GM21447 (cell line): ENCODE results near the gene PIK3CD.

ENCODE experiments used
- ATAC-seq: cut with Tn5 transposase; IDR thresholded peaks from one replicate; pipeline ENCODE4 v1.9.1; 2021; ENCODE audit not compliant: unreplicated experiment

The PIK3CD gene

DNA sequence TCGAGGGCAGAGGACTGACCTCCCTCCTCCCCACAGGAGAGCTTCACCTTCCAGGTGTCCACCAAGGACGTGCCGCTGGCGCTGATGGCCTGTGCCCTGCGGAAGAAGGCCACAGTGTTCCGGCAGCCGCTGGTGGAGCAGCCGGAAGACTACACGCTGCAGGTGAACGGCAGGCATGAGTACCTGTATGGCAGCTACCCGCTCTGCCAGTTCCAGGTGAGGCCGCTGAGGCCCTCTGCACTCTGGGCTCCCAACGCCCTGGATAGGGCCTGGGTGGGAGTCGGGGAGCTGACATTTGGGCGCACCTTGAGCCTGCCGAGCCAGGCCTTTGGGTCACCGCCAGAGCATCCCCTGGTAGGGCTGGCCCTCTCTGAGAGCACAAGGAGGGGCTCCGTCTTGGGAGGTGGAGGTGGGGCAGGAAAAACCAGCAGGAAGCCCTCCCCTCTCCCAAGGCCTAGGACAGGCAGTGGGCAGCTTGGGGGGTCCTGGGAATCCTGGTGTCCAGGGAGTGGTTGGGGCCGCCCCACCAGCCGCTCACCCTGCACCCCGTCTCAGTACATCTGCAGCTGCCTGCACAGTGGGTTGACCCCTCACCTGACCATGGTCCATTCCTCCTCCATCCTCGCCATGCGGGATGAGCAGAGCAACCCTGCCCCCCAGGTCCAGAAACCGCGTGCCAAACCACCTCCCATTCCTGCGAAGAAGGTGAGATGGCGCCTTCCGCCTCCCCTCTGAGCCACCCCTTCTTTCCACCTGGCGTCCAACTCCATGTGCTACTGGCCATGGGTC lies 65.1 kb downstream of the PIK3CD start:
- ATAC-seq = no peak

DNA sequence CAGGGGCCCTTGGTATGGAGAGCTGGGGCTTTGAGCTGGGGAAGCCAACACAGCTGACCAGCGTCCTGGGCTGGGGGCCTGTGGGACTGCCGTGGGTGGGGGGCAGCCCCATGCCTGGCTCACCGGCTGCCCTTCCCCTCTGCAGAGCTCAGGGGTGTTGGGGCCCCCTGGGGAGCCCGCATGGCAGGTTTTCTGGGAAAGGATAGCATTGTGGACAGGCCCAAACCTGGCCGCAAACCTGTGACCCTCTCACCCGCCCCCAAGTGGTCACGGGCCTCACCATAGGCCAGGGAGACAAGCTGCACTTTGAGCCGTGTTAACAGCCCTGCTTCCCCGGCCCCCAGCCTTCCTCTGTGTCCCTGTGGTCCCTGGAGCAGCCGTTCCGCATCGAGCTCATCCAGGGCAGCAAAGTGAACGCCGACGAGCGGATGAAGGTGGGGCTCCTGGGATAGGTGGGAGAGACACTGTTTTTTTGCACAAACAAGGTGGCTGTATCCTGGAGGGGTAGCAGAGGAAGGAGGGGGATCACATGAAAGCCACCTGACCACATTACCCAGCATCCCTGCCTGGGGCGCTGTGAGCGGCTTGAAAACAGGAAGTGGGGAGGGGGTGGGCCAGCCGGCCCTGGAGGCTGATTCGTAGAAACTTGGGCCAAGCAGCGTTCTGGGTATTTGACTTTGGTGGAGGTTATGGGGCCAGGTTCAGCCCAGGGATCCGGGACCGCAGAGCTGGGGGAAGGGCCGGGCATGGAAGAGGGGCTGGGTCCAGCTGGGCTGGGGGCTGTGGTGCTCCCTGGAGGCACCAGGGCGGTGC lies 65.9 kb downstream of the PIK3CD start:
- ATAC-seq = peak; percentile 57

DNA sequence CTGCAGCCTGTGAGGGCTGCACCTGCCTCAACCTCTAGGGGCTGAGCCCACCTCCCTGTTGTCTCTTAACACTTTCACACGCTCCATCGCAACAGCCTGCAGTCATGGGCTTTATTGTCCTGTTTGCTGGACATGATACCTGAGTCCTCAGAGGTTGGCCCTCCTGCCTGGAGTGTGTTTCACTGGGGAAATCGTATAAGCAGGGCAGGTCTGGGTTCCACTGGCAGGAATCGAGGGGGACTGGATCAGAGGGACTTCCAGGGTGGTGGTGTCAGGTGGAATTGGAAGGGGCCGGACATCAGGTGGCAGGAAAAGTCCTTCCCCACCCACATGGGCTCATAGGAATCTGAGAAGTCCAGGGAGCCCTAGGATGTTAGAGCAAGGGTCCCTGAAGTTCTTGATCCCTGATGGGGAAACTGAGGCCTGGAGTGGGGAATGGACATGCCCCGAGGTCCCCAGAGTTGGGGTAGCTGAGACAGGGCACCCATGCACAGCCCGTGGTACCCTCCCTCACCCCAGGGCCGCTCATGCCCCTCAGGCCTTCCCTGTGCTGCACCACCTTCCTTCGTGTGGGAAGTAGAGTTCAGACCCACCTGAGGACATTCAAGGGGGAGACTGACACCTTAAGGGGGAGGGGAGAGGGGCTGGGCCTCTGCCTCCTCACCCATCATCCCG lies 66.6 kb downstream of the PIK3CD start:
- no peak for ATAC-seq

DNA sequence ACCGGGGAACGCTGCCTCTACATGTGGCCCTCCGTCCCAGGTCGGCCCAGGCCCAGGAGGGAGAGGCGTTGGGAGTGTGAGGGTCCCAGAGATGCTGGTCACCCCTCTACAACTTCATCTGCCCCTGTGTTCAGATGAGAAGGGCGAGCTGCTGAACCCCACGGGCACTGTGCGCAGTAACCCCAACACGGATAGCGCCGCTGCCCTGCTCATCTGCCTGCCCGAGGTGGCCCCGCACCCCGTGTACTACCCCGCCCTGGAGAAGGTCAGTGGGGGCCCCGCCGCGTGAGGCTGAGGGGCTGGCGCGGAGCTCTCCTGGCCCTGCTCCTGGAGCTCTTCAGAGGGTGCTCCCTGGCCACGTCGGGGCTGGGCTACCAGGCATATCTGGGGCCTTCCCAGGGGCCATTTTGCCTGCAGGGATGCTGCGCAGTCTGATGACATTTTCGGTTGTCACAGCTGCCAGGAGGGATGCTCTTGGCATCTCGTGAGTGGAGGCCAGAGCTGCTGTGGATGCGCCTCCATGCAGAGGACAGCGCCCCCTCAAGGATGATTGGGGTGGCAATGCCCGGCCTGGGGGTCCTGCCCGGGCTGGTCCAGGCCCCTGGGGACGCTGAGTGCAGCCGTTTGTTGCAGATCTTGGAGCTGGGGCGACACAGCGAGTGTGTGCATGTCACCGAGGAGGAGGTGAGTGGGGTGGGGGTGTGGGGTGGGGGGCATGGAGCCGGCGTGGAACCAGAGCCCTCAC lies 68.6 kb downstream of the PIK3CD start:
- no peak for ATAC-seq

DNA sequence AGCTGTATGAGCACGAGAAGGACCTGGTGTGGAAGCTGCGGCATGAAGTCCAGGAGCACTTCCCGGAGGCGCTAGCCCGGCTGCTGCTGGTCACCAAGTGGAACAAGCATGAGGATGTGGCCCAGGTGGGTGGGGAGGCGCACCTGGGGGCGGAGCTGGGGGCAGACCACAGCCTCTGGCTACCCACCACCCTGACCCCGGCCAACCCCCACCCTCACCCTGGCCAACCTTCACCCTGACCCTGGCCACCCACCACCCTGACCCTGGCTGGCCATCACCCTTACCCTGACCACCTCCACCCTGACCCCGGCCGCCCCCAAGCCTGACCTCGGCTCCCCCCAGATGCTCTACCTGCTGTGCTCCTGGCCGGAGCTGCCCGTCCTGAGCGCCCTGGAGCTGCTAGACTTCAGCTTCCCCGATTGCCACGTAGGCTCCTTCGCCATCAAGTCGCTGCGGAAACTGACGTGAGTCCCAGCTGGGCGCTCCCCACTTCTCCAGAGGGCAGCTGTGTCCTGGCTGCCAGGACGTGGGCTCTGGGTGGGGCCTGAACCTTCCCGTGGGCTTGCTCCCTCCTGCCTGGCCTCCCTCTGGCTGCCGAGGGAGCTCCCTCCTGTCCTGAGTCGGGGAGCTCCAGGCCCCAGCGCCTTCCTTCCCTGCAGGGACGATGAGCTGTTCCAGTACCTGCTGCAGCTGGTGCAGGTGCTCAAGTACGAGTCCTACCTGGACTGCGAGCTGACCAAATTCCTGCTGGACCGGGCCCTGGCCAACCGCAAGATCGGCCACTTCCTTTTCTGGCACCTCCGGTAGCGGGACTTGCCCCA lies 69.5 kb downstream of the PIK3CD start:
- no peak for ATAC-seq

DNA sequence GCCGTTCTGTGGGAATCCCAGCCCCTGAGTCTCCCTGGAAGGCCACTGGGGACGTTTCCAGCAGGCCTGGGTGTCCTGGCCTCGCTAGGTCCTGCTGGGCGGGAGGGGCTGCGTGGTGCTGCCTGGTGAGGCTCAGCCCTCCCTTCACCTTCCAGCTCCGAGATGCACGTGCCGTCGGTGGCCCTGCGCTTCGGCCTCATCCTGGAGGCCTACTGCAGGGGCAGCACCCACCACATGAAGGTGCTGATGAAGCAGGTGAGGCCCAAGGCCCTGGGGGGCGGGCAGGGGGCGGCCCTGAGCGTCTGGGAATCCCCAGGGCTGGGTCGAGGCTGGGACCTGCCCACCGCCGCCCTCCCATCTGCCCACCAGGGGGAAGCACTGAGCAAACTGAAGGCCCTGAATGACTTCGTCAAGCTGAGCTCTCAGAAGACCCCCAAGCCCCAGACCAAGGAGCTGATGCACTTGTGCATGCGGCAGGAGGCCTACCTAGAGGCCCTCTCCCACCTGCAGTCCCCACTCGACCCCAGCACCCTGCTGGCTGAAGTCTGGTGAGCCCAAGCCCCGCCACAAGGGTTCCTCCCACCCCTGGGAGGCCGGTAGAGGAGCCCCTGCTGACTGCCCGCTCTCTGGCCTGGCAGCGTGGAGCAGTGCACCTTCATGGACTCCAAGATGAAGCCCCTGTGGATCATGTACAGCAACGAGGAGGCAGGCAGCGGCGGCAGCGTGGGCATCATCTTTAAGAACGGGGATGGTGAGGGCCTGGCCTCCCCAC lies 70.3 kb downstream of the PIK3CD start:
- no peak for ATAC-seq

DNA sequence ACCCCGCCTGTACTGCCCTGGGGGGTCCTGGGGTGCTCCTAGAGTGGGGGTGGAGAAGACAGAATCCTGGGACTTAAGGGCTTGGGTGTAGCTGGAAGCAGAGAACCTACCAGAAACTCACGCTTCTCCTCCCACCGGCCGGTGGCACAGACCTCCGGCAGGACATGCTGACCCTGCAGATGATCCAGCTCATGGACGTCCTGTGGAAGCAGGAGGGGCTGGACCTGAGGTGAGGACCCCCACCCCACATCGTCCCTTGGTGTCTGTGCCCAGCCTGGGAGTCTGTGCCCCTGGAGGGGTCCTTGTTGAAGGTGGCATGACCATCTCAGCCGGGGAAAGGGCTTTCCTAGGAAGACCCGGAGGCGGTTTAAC lies 70.8 kb downstream of the PIK3CD start:
- ATAC-seq = no peak

DNA sequence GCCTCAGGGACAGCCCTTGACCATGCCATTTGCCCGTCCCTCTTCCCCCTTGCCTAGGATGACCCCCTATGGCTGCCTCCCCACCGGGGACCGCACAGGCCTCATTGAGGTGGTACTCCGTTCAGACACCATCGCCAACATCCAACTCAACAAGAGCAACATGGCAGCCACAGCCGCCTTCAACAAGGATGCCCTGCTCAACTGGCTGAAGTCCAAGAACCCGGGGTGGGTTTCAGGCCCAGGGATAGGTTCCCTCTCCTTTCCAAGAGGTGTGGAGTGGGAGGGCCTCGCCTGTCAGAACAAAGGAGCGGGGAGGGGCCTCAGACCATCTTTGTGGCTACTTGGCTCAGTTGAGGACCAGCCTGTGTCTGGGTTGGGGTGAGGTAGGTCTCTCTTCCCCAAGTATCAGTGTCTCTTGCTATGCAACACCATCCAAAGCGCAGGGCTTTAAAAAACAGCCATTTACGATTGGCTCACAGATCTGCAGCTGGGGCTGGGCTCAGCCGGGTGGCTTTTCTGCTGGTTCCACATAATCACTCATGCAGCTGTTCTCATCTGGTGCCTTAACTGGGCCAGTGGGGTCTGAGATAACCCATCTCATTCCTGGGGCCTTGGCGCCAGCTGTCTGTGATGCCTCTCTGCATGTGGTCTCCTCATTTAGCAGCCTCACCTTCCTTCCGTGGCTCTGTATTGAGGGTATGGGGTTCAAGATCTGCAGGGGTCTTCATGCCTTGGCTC lies 71.7 kb downstream of the PIK3CD start:
- no peak for ATAC-seq

DNA sequence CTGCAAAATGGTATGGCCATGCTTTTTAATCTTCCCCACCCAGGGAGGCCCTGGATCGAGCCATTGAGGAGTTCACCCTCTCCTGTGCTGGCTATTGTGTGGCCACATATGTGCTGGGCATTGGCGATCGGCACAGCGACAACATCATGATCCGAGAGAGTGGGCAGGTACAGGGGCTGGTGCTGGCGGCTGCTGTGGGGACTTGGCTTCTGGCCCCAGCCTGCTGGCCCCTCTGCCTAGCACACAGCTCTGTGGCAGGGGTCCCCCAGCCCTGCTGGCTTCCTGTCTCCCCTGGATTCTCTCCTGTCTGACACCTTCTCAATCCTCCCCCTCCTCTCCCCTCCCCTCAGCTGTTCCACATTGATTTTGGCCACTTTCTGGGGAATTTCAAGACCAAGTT lies 72.4 kb downstream of the PIK3CD start:
- ATAC-seq = no peak

DNA sequence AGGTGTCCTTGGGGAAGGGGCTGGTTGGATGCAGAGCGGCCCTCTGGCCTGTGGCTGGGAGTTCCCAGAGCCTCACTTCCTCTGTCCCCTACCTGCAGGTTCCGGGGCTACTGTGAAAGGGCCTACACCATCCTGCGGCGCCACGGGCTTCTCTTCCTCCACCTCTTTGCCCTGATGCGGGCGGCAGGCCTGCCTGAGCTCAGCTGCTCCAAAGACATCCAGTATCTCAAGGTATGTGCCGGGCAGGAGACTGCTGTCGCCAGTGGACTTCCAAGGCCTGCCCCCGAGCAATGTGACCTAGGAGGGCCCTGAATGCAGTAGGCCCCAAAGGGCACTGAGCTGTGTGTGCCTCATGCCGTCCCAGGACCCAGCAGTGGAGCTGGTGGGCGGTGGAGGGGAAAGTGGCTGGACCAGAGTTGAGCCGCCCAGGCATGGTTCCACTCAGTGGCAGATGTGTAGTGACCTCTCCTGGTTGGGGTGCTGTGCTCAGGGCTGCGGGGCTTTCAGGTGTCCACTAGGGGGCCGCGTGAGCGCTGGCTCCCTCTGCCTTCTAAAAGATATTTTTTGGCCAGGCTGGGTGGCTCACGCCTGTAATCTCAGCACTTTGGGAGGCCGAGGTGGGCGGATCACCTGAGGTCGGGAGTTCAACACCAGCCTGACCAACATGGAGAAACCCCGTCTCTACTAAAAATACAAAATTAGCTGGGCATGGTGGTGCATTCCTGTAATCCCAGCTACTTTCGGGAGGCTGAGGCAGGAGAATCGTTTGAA lies 73.4 kb downstream of the PIK3CD start:
- ATAC-seq = no peak

DNA sequence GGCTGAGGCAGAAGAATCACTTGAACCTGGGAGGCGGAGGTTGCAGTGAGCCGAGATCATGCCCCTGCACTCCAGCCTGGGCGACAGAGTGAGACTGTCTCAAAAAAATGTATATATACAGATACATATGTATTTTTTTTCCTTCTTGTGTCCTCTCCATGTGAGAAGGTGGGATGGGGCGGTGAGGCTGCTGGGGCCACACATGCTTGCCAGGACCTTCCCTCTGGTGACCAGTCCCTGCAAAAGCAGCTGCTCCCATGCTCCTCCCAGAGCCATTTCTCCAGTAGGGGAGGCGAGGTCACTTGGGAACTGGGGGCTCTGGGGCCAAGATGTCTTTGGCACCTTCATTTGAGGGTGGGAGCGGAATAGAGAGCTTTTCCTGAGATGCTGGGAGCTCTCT lies 74.9 kb downstream of the PIK3CD start:
- no peak for ATAC-seq

DNA sequence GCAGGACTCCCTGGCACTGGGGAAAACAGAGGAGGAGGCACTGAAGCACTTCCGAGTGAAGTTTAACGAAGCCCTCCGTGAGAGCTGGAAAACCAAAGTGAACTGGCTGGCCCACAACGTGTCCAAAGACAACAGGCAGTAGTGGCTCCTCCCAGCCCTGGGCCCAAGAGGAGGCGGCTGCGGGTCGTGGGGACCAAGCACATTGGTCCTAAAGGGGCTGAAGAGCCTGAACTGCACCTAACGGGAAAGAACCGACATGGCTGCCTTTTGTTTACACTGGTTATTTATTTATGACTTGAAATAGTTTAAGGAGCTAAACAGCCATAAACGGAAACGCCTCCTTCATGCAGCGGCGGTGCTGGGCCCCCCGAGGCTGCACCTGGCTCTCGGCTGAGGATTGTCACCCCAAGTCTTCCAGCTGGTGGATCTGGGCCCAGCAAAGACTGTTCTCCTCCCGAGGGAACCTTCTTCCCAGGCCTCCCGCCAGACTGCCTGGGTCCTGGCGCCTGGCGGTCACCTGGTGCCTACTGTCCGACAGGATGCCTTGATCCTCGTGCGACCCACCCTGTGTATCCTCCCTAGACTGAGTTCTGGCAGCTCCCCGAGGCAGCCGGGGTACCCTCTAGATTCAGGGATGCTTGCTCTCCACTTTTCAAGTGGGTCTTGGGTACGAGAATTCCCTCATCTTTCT lies 75.5 kb downstream of the PIK3CD start:
- ATAC-seq = no peak

DNA sequence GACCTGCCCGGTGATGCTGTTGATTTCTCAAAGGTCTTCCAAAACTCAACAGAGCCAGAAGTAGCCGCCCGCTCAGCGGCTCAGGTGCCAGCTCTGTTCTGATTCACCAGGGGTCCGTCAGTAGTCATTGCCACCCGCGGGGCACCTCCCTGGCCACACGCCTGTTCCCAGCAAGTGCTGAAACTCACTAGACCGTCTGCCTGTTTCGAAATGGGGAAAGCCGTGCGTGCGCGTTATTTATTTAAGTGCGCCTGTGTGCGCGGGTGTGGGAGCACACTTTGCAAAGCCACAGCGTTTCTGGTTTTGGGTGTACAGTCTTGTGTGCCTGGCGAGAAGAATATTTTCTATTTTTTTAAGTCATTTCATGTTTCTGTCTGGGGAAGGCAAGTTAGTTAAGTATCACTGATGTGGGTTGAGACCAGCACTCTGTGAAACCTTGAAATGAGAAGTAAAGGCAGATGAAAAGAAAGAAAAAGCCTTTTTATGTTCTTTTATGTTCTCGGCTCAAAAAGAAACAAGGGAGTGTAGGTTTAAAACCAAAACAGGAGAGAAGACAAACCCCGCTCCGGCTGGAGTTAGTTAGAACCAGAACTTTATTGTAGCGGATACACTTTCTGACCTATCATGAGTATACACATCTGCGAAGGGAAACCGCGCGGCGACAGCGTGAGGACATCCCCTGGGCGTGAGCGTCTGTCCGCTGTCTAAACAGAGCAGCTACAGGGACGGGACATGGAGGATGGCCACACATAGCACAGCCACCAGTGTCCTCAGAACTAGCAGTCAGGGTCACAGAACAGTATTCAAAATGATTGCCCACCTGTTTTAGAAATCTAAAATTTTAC lies 77.1 kb downstream of the PIK3CD start:
- no peak for ATAC-seq

DNA sequence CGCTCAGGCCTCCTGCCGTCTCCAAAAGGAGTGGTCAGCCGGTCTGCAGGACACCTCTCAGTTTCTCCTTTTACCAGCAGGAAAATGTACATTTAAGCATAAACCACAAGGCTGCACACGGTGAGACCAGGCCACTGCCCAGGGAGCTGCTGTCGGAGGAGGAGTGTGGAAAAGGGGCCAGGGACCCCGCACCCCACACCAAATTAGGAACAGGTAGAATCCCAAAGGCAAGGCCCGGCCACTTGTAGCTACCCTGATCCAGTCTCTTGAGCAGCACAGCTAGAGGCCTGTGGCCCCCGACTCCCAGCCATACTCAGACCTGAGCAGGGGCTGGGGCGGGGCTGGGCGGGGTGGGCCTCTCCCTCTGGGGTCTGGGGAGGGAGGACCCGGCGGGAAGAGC lies 78.0 kb downstream of the PIK3CD start:
- no peak for ATAC-seq

DNA sequence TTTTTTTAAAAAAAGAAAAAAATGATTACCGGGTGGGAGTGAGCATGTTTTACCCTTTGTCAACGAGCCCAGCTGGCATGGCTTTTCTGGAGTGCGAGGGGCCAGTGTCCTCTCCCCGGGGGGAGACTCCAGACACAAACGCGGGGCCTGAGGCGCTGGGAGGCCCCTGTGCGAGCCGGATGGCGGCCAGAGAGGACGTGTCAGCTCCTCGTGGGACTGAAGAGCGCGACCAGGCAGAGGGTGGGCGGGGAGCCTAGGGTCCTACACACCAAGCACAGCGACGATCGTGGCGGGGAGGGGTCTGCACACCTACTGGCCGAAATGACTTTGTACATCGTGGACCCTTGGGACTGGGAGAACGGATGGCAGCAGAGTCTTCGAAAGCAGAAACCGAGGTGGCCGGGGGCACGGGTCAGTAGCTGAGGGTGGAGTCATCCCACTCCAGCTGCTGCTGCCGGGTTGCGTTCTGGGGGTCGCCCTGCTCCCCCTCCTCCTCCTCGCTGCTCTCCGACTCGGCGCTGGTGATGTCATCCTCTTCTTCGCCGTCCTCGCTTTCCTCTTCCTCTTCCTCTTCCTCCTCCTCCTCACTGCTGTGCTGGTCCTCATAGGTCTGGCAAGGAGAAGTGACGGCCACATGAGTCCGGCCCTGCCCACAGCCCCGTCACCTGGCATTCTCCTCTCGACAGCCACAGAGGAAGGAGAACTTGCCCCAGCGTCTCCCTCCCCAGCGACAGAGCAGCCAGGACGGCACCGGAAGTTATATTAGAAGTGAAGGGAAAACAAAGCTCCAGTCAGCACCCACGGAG lies 78.8 kb downstream of the PIK3CD start:
- ATAC-seq = no peak

DNA sequence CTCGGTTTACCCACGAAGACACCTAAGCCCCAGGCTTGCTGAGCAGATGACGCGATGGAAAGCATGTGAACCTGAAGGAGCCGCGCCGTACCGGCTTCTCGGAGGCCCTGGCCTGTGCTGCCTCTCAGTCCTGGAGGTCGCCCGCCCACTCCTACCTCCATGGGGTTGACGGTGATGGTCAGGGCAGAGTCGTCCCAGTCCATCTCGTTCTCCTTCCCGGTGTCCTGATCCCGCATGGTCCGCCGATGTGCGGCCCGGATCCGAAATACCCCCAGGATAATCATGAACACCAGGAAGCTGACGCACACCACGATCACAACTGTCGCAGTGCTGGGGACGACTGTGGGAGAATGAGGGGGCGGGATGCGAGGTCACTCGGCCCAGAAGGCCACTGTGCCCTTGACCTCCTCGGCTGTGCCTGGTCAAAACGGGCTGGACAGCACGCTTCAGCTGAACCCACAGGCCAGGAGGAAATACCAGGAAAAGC lies 79.6 kb downstream of the PIK3CD start:
- no peak for ATAC-seq
